ENCODE measurements around the gene PDIA6.

Gene PDIA6

DNA sequence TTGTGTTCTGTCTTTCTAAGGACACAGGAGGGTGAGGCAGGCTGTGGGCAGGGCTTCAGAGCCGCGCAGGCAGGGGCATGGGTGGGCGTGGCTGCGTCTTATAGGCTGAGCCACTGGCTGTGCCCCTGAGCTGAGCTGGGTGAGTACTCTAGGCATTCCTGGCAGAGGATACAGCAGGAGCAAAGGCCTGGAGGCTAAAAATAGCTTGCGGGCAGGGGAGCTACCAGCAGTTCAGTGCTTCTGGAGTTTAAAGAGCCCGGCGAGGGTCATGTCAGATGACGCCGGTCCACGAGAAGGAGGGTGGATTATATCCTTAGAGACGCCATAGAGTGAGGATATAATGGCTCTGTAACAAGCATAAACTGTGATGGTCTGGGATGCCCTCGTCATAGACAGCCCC, 31.5 kb upstream of the PDIA6 start:
- Histone ChIP-seq H3K4me1 (ENCODE audit: insufficient read depth, low read length) (peaks cover 10% of the 10 kb centered on the region), H3K27me3 (ENCODE audit: insufficient read depth, low read length) (no peaks in the 10 kb centered on the region), H3K36me3 (ENCODE audit: insufficient read depth, low read length) (no peaks in the 10 kb centered on the region), H3K9ac (ENCODE audit: low read depth, low read length) (0 out of 2 replicates have a peak overlapping the region, but pooled peaks have one; percentile 17), H3K4me3 (ENCODE audit: low read length) (peak overlapping the region; percentile 30), H3K9me3 (ENCODE audit: insufficient read depth, low read depth, low read length) (peaks cover 13% of the 10 kb centered on the region), H3K27ac (ENCODE audit: low read depth, low read length) (no peak overlapping the region)
- 32% methylated on average over 11 of the region's 12 CpGs for WGBS

DNA sequence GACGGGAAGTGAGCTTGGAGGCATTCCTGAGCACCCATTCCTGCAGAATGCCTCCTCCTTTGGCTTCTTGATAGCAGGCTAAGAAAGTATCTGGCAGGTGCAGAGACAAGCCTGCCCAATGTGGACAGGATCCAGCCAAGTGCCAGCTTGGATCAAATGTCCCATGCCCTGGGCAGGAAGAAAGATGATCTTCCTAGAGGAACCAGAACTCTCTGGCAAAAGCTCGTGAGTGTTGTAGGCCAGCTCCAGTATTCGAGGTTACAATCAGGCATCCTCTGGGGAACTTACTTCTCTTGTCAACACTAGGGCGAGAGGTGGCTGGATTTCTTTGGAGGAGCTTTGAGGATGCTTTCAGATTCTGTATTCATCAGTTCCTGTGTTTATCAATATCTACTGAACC, 29.9 kb upstream of the PDIA6 start:
- H3K27ac ChIP-seq (ENCODE audit: low read depth, low read length) = no peak overlapping the region
- H3K4me1 ChIP-seq (ENCODE audit: insufficient read depth, low read length) = peaks cover 10% of the 10 kb centered on the region
- H3K9ac ChIP-seq (ENCODE audit: low read depth, low read length) = no peak overlapping the region
- H3K36me3 ChIP-seq (ENCODE audit: insufficient read depth, low read length) = no peaks in the 10 kb centered on the region
- WGBS = 90% methylated on average over 4 of the region's 4 CpGs
- no peaks in the 10 kb centered on the region for H3K27me3 ChIP-seq (ENCODE audit: insufficient read depth, low read length)
- no peak overlapping the region for H3K4me3 ChIP-seq (ENCODE audit: low read length)
- H3K9me3 ChIP-seq (ENCODE audit: insufficient read depth, low read depth, low read length) = peaks cover 13% of the 10 kb centered on the region

DNA sequence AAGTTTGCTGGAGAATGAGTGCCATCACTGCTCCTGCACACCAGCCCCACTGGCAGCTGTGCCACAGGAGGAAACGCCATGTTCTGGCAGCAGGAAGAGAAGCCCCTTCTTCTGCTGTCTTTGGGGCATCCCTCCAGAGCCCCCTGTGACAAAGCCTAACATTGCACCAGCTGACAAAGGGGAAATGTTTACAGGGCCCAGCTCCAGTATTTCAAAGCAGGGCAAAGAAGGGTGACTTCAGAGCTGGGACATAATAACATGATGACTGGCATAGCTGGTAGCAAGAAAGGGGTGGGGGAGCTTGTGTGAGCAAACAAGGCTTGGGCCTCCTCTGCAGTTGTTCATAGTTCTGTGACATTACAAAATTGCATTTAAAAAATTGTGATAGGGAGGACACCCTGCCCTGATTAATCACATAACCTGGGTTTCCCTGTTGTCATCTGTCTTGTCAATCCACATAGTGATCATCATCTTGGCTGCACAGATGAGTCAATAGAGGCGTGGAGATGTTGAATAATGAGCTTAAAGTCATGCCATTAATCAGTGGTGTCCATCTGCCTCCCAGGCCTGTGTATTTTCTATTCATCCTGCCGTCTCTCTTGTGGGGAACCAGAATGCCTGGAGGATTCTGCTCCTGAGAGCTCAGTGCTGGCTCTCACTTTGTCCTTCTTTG, 29.1 kb upstream of the PDIA6 start:
- Histone ChIP-seq H3K36me3 (ENCODE audit: insufficient read depth, low read length) (no peaks in the 10 kb centered on the region), H3K9ac (ENCODE audit: low read depth, low read length) (no peak overlapping the region), H3K4me3 (ENCODE audit: low read length) (no peak overlapping the region), H3K27ac (ENCODE audit: low read depth, low read length) (no peak overlapping the region), H3K9me3 (ENCODE audit: insufficient read depth, low read depth, low read length) (peaks cover 13% of the 10 kb centered on the region), H3K27me3 (ENCODE audit: insufficient read depth, low read length) (no peaks in the 10 kb centered on the region), H3K4me1 (ENCODE audit: insufficient read depth, low read length) (peaks cover 10% of the 10 kb centered on the region)
- WGBS = 60% methylated on average over 3 of the region's 3 CpGs

DNA sequence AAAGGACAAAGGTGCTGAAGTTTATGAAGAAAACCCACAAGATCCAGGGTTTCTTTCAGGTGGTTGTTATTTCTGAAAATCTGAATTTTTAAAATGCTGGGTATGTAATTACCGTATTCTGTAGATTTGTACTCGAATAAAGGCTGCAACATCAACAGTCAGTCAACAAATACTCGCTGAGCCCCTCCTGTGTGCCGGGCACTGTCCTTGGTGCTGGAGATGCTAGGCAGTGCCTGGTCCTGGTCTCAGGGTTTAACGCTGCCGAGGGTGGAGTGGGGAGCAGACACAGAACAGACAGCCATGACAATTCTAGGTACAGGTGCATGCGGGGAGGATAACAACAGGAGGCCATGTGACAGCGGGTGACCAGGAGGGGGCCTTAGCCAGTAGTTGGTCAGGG, 27.2 kb upstream of the PDIA6 start:
- no peak overlapping the region for H3K9ac ChIP-seq (ENCODE audit: low read depth, low read length)
- WGBS = 49% methylated on average over 8 of the region's 8 CpGs
- H3K4me1 ChIP-seq (ENCODE audit: insufficient read depth, low read length) = peaks cover 10% of the 10 kb centered on the region
- peaks cover 13% of the 10 kb centered on the region for H3K9me3 ChIP-seq (ENCODE audit: insufficient read depth, low read depth, low read length)
- H3K27ac ChIP-seq (ENCODE audit: low read depth, low read length) = no peak overlapping the region
- H3K27me3 ChIP-seq (ENCODE audit: insufficient read depth, low read length) = no peaks in the 10 kb centered on the region
- H3K4me3 ChIP-seq (ENCODE audit: low read length) = no peak overlapping the region
- no peaks in the 10 kb centered on the region for H3K36me3 ChIP-seq (ENCODE audit: insufficient read depth, low read length)

DNA sequence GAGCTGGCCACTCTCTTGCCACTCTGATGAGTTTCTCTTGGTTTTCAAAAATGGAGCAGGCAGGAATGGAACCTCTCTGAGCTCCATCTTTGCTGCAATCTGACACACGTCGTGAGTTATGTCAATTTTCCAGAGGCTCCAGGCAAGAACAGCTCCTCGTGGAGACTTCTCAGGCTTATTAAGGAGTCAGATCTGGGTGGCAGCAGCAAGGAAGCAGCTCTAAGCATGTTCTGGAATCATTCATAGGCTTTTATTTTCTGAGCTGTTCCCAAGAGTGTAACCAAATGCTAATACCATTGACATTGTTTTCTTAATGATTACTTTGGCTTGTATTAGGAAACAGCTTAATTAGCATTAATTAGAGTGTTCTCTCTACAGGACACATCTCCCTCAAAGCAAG, 26.1 kb upstream of the PDIA6 start:
- H3K36me3 ChIP-seq (ENCODE audit: insufficient read depth, low read length) = no peaks in the 10 kb centered on the region
- H3K4me1 ChIP-seq (ENCODE audit: insufficient read depth, low read length) = peaks cover 3% of the 10 kb centered on the region; the same call in 1 of the 2 replicates
- H3K9ac ChIP-seq (ENCODE audit: low read depth, low read length) = no peak overlapping the region
- 78% methylated on average over 3 of the region's 3 CpGs for WGBS
- peaks cover 13% of the 10 kb centered on the region for H3K9me3 ChIP-seq (ENCODE audit: insufficient read depth, low read depth, low read length)
- no peak overlapping the region for H3K27ac ChIP-seq (ENCODE audit: low read depth, low read length)
- H3K4me3 ChIP-seq (ENCODE audit: low read length) = no peak overlapping the region
- H3K27me3 ChIP-seq (ENCODE audit: insufficient read depth, low read length) = peaks cover 6% of the 10 kb centered on the region; the same call in 1 of the 2 replicates

DNA sequence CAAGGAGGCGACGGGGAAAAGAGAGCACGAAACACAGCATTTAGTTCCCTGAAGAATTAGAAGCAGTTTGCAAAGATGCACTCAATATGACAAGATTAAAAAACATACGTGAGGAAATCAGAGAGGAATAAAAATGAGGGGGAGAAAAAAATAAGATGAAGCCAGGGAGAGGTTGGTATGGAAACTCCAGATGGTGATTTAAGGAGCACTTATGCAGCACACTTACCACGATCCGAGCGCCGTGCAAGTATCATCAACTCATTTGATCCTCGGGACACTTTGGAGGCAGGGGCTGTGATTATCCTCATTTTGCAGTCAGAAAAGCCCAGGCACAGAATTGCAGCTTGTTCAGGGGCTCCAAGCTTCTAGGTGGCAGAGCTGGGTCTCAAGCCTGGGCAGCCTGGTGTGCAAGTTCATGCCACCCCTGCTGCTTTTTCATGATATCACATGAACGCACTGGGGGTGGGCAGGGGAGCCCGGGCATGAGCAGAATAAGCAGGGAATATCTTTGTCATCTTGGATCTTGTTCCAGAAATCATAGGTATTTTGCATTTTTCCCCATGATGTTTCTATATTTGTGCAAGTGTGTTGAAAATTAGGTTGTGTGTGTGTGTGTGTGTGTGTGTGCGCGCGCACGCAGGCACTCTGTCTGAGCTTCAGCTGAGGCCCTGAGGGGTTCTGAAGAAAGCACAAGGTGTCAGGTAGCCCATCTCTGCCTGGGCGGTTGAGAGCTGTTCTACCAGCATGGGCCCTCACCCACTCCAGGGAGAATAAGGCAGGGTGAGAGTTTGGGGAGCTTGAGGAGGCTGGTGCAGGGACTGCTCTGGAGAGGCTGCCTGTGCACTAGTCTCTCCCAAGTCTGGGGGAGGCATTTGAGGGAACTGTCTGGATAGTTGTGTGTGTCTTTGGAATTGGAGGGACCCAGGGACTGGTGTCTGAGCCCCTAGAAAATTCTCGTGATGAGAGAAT, 25.0 kb upstream of the PDIA6 start:
- Histone ChIP-seq H3K27me3 (ENCODE audit: insufficient read depth, low read length) (peaks cover 17% of the 10 kb centered on the region; the same call in 1 of the 2 replicates), H3K36me3 (ENCODE audit: insufficient read depth, low read length) (no peaks in the 10 kb centered on the region), H3K9ac (ENCODE audit: low read depth, low read length) (no peak overlapping the region), H3K4me1 (ENCODE audit: insufficient read depth, low read length) (no peaks in the 10 kb centered on the region), H3K27ac (ENCODE audit: low read depth, low read length) (no peak overlapping the region), H3K4me3 (ENCODE audit: low read length) (no peak overlapping the region), H3K9me3 (ENCODE audit: insufficient read depth, low read depth, low read length) (peaks cover 13% of the 10 kb centered on the region)
- 74% methylated on average over 17 of the region's 17 CpGs for WGBS

DNA sequence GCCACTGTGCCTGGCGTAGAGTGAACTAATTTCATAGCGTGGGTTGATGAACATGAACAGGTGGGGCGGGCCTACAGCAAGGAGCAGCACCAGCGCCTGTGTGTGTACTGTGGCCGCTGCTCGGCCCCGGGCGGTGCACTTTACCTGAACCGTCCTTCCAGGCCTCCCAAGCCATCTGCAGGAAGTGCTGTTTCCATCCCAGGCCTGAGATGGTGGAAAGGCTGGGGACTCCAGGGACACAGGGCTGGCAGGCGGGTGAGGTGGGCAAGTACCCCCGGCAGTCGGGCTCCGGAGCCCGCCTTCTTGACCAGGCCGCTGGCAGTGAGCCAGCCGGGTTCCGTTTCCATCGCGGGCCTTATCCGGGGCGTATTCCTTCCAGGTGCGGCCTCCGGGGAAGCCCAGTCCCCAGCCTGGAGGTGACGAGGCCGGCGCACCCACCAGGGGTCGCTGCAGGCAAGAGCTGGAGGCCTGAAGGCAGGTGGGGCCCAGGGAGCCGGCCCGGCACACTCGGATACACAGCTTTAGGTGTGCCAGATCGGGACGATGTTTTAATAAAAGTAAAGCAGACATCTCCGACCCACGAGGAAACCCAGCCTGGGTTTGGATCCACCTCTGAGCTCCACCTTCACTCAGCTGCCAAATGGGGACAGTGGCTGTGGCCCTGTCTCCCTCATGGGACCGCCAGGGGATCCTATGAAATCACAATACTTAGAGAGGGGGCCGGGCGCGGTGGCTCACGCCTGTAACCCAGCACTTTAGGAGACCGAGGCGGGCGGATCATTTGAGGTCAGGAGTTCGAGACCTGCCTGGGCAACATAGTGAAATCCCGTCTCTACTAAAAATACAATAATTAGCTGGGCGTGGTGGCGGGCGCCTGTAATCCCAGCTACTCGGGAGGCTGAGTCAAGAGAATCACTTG, 22.7 kb upstream of the PDIA6 start:
- no peak overlapping the region for H3K4me3 ChIP-seq (ENCODE audit: low read length)
- no peak overlapping the region for H3K27ac ChIP-seq (ENCODE audit: low read depth, low read length)
- no peaks in the 10 kb centered on the region for H3K36me3 ChIP-seq (ENCODE audit: insufficient read depth, low read length)
- H3K9me3 ChIP-seq (ENCODE audit: insufficient read depth, low read depth, low read length) = no peaks in the 10 kb centered on the region
- H3K4me1 ChIP-seq (ENCODE audit: insufficient read depth, low read length) = peaks cover 6% of the 10 kb centered on the region; the same call in 1 of the 2 replicates
- 46% methylated on average over 48 of the region's 48 CpGs for WGBS
- H3K27me3 ChIP-seq (ENCODE audit: insufficient read depth, low read length) = peaks cover 17% of the 10 kb centered on the region; the same call in 1 of the 2 replicates
- no peak overlapping the region; the same call in 1 of the 2 replicates for H3K9ac ChIP-seq (ENCODE audit: low read depth, low read length)

DNA sequence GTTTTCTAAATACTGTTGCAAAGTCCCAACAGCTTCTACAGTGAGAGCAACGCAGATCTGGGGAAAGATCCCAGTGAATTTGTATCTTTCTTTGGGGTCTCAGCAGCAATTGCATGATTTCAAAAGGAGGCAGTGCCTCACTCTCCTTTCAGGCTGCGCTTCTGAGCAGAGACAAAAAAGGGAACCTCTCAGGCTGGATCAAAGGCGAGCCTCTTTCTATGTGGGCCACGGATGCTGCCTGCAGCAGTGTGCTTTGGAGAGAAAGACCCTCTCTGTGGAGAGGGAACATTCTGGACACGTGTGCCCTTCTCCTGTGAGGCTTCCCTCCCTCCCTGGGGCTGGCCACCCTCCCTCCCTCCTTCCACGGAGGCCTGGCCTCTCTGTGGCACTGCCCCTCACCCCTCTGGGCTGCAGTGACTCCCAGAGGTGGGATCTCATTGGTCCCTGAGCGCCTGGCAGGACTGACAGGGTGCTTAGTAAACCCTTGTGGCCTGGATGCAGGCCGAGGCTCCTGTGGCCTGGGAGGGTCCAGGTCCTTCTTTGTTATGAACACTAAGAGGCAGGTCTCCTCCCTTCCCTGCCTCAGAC, 21.6 kb upstream of the PDIA6 start:
- Histone ChIP-seq H3K27ac (ENCODE audit: low read depth, low read length) (no peak overlapping the region), H3K9me3 (ENCODE audit: insufficient read depth, low read depth, low read length) (no peaks in the 10 kb centered on the region), H3K4me1 (ENCODE audit: insufficient read depth, low read length) (peaks cover 6% of the 10 kb centered on the region; the same call in 1 of the 2 replicates), H3K27me3 (ENCODE audit: insufficient read depth, low read length) (peaks cover 17% of the 10 kb centered on the region; the same call in 1 of the 2 replicates), H3K9ac (ENCODE audit: low read depth, low read length) (no peak overlapping the region), H3K4me3 (ENCODE audit: low read length) (no peak overlapping the region), H3K36me3 (ENCODE audit: insufficient read depth, low read length) (no peaks in the 10 kb centered on the region)
- 73% methylated on average over 8 of the region's 8 CpGs for WGBS

DNA sequence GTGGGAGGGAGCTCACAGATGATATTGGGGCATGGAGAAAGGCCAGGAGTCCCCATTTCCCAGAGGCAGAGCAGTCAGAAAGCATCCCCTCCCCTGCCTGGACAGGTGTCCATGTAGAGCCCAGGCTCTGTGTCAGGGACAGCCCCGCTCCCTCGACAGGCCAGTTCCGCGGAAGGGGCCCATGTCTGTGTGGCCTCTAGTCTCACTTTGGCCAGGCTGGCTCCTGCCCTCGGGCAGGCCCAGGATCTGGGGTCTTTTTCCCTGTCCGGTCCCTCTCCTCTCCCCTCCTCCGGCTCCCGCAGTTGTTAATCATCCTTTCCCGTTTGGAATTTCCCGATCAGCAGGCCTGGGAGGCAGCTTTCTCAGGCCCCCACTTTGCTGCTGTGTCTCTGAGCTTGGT, 20.4 kb upstream of the PDIA6 start:
- no peaks in the 10 kb centered on the region for H3K36me3 ChIP-seq (ENCODE audit: insufficient read depth, low read length)
- peaks cover 6% of the 10 kb centered on the region; the same call in 1 of the 2 replicates for H3K4me1 ChIP-seq (ENCODE audit: insufficient read depth, low read length)
- peaks cover 17% of the 10 kb centered on the region; the same call in 1 of the 2 replicates for H3K27me3 ChIP-seq (ENCODE audit: insufficient read depth, low read length)
- H3K9me3 ChIP-seq (ENCODE audit: insufficient read depth, low read depth, low read length) = no peaks in the 10 kb centered on the region
- H3K4me3 ChIP-seq (ENCODE audit: low read length) = no peak overlapping the region
- H3K9ac ChIP-seq (ENCODE audit: low read depth, low read length) = no peak overlapping the region
- WGBS = 85% methylated on average over 10 of the region's 10 CpGs
- no peak overlapping the region for H3K27ac ChIP-seq (ENCODE audit: low read depth, low read length)

DNA sequence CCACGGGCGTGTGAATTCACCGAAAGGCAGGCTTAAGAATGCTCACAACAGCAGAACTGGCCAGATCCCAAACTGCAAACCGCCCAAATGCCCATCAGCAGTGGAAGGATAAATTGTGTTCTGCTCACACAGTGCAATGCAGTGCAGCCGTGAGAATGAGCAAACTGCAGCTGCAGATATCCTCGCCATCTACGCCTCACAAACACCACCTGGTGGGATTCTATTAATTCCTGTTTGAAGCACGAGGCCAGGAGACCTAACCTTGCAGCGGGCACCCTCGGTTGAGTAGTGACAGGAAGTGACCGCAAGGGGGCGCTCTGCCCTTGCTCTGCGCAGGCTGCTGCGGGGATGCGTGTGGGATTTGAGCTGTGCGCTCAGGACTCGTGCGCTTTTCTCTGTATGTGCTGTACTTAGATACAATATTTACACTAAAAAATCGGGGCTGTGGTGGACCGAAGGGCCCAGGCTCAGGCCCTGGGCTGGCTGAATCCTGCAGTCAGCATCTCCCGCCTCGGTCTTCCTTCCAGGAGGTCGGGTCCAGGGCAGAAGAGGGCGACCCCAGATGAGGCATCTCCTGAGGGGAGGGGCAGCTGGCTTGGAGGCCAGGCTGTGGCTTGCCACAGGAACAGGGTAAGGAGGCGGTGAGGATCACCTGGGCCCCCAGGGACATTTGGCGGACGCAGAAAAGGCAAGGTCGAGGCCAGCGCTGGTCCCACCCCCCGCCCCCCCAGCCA, 19.8 kb upstream of the PDIA6 start:
- Histone ChIP-seq H3K4me3 (ENCODE audit: low read length) (peak overlapping the region; percentile 47), H3K36me3 (ENCODE audit: insufficient read depth, low read length) (no peaks in the 10 kb centered on the region), H3K27ac (ENCODE audit: low read depth, low read length) (no peak overlapping the region), H3K9me3 (ENCODE audit: insufficient read depth, low read depth, low read length) (no peaks in the 10 kb centered on the region), H3K27me3 (ENCODE audit: insufficient read depth, low read length) (peaks cover 17% of the 10 kb centered on the region; the same call in 1 of the 2 replicates), H3K4me1 (ENCODE audit: insufficient read depth, low read length) (peaks cover 6% of the 10 kb centered on the region; the same call in 1 of the 2 replicates), H3K9ac (ENCODE audit: low read depth, low read length) (no peak overlapping the region)
- 31% methylated on average over 27 of the region's 30 CpGs for WGBS

Measured in HUES64 (cell line).